Epithelial cell of proximal tubule (primary cell): Measurements from ENCODE around the gene CCND2. TPM values are rescaled to one million over a fixed set of nuclear protein-coding genes. Genes with fewer than 3 reads are reported as not detected.

Experiments used
- DNase-seq: peaks from one replicate; pipeline ENCODE4 v3.0.0-alpha.2; 2011; ENCODE audit warnings: low read depth
- H3K4me3 ChIP-seq: 2 replicates; pipeline ENCODE4 v1.5.1; 2011; ENCODE audit warnings: low read depth, mild to moderate bottlenecking, low read length
- CTCF ChIP-seq: conservative IDR thresholded peaks from 2 replicates; pipeline ENCODE4 v1.5.1; 2012; ENCODE audit warnings: low read depth, mild to moderate bottlenecking, low read length
- total RNA-seq: library from RNA; depleted of rRNA; stranded (reverse); fragments of >200 nt; gene quantifications from 2 replicates; pipeline ENCODE4 v1.2.3, GENCODE V29; 2015

The CCND2 gene
- total RNA-seq, 1 donor from 2014 or later = 14.8 TPM

- TF ChIP-seq CTCF = no peak
- H3K4me3 ChIP-seq = no peak overlapping the region
- no peak for DNase-seq
Observed at GRCh38 chr12:4286228-4286627, 12.7 kb downstream of the CCND2 start.

GRCh38 chr12:4286771-4287317 is 13.3 kb downstream of the CCND2 start:
- DNase-seq = no peak
- H3K4me3 ChIP-seq = no peak overlapping the region
- no peak for TF ChIP-seq CTCF

GRCh38 chr12:4287325-4288211 is 14.0 kb downstream of the CCND2 start:
- no peak for TF ChIP-seq CTCF
- DNase-seq = no peak
- H3K4me3 ChIP-seq = no peak overlapping the region

- no peak for DNase-seq
- no peak overlapping the region for H3K4me3 ChIP-seq
- no peak for TF ChIP-seq CTCF
Observed at GRCh38 chr12:4288296-4289131, 15.0 kb downstream of the CCND2 start.

- no peak for TF ChIP-seq CTCF
- DNase-seq = no peak
- no peak overlapping the region for H3K4me3 ChIP-seq
Observed at GRCh38 chr12:4289231-4289878, 15.8 kb downstream of the CCND2 start.

GRCh38 chr12:4289998-4290790 is 16.6 kb downstream of the CCND2 start:
- no peak for TF ChIP-seq CTCF
- DNase-seq = no peak
- H3K4me3 ChIP-seq = no peak overlapping the region
